Activated CD8-positive, alpha-beta memory T cell treated with anti-CD3 and anti-CD28 coated beads, Interleukin-2, amount 50 U/mL, for 4 hours (primary cell): Measurements from ENCODE around the gene IKZF1.

Source experiments
- DNase-seq: peaks from one replicate; pipeline ENCODE4 v3.0.0-alpha.2; 2020

IKZF1 gene

GRCh38 chr7:50379539-50379938 lies 75.0 kb downstream of the IKZF1 start:
- no peak for DNase-seq

DNA sequence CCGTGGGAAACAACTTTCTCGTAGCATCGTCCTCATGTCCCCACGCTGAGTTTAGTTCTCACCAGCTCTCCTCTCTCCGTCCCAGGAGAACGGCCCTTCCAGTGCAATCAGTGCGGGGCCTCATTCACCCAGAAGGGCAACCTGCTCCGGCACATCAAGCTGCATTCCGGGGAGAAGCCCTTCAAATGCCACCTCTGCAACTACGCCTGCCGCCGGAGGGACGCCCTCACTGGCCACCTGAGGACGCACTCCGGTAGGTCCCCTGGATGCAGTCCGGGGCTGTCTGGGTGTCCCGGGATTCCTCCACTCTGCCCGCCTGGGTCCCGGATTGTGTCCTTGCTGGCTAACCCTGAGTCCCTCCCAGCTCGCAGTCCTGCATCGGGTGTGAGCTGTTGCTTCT lies 77.9 kb downstream of the IKZF1 start:
- DNase-seq: no peak

GRCh38 chr7:50387351-50387750 lies 82.8 kb downstream of the IKZF1 start:
- no peak for DNase-seq

GRCh38 chr7:50389961-50390360 lies 85.4 kb downstream of the IKZF1 start:
- peak; percentile 42 for DNase-seq

DNA sequence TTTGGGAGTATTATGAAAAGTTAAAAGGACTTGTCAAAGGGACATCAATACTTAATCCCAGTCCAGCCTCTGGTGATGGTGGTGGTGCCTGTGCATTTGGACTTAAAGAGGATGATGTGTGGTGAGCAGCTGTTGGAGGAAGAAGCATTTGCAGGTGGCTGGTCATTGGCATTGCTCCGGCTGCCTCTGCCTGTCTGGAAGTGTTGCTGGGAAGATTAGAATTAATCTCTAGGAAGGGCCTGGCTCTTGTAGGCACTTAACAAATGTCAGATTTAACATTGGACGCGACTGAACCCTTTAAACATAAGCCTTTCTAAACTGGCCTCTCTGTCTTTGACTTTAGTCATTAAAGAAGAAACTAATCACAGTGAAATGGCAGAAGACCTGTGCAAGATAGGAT lies 86.9 kb downstream of the IKZF1 start:
- no peak for DNase-seq

DNA sequence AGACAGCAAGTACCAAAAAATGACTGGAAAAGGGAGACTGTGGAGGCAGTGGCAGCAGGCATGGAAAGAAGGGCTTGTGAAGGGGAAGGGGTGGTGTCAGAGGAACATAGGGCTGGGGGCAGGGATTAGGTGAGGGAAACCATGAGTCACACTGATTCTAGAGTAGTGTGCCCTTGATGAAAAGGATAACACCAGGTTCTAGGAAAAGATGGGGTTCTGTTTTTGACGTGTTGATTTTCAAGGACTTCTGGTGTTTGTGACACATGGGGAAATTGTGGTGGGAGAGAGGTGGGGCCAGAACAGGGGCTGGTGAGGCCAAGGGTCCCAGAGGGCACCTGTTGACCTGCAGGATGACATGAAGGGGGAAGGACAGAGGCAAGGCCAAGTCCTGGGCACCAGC lies 88.6 kb downstream of the IKZF1 start:
- DNase-seq: peak; percentile 56

- peak; percentile 50 for DNase-seq
These were observed 89.2 kb downstream of the IKZF1 start for GRCh38 chr7:50393547-50394252.

DNA sequence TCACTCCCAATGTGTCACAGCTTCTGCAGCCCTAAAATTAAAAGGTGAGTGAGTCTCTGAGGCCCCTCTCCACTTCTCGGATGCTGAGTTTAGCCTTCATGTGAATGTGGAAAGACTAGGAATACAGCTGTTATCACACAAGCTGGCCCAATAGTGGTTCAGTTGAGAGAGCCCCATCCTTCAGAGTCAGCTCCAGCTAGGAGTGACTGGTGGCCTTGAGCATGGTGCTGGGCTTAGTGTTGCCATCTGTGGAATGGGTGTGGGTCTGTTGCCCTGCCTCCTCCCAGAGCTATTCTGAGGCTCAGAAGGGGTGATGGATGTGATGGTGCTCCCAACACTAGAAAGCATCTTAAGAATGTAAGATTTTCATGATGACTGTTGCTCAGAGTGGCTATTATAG lies 89.8 kb downstream of the IKZF1 start:
- no peak for DNase-seq

DNA sequence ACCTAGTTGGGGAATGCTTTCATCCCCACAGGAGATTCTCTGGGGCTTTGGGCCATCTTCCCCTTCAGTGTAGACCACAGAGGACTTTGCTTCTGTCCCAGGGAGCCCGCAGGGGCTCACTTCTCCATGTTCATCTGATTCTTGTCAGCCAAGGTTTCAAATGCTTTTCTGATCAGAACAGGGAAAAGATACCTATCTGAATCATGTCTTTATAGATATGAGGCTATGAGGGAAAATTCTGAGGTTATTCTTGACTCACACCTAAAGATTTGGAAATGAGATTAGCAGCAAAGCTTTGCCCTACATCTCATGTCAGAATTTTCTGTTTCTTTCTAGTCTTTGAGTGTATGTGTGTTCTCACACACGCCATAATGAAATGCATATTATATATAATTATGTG lies 92.3 kb downstream of the IKZF1 start:
- no peak for DNase-seq

DNA sequence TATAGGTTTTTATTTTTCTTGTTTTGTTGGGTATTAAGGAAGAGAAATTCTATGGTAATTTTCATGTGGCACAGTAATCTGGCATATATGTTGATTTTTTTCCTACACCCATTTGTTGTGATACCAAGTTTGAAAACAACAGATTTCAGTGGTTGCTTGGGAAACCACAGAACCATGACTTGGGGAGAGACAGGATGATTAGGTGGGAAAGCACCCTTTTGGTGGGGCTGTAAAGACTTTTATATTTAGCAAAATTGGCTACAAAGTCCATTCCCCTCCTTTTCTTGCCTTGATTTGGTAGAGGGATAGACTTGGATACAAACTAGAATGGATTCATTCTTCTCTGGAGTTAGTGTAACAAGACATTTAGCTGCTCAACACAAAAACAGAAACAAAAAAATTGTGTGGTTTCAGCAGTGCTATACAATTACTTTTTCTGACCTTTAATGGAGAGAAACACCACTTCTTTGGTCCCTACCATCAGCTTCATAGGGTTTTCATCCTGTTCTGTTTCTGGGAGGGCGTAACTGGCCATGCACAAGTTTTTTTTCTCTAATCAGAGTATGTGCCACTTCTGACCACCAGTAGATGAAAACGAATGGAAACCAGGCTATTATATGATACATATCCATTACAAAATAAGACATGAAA lies 92.9 kb downstream of the IKZF1 start:
- DNase-seq: no peak

GRCh38 chr7:50397971-50398324 lies 93.4 kb downstream of the IKZF1 start:
- no peak for DNase-seq

GRCh38 chr7:50399206-50399605 lies 94.7 kb downstream of the IKZF1 start:
- DNase-seq: no peak

DNA sequence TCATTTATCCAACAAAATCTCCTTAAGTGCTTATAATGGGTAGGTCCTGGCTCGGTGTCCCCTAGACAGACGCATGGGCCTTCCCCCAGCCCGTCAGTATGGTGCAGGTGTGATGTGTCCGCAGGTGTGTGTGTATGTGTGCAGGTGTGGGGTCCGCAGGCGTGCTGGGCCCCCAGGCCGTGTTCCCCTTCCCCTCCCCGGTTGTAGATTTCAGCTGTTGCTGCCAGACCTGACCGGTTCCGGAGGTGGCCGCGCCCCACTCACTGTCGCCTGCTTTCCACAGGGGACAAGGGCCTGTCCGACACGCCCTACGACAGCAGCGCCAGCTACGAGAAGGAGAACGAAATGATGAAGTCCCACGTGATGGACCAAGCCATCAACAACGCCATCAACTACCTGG lies 95.1 kb downstream of the IKZF1 start:
- DNase-seq: no peak

GRCh38 chr7:50400114-50400513 lies 95.6 kb downstream of the IKZF1 start:
- no peak for DNase-seq

- DNase-seq: no peak
These were observed 99.9 kb downstream of the IKZF1 start for GRCh38 chr7:50404392-50404791.

DNA sequence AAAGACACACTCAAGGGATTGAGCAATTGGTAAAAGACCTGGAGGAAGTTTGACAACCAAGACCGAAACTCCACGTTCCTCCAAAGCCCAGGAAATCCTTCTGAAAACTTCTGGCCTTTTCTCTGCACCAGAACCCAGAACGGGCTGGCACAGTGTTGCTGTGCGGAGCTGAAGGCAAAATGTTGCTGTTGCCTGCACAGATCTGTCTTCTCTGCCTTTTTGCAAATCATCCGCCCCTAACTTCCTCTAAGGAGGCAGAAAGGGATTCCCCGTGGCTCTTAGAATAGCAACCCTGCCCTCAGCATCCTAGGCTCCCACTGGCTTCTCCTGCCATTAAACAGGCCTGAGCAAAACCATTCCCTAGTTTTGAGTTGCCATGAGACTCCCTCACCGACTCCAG lies 100.7 kb downstream of the IKZF1 start:
- DNase-seq: no peak

DNA sequence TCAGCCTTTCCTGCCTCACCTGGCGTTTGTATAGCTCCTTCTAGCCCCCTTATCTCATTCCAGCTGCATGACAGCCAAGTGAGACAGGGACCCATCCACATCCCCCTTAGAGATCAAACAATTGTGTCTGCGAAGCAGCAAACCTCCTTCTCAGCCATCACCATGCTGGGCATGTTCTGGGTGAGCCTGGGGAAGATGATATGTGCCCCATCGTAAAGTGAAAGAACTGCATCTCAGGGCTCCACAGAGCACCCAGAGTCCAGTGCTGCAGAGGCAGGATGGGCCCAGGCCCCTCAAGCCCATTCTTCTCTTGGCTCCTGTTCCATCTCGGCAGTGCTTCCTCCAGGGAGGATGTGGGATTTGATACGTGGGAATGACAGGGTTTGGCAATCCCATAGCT lies 102.4 kb downstream of the IKZF1 start:
- no peak for DNase-seq

DNA sequence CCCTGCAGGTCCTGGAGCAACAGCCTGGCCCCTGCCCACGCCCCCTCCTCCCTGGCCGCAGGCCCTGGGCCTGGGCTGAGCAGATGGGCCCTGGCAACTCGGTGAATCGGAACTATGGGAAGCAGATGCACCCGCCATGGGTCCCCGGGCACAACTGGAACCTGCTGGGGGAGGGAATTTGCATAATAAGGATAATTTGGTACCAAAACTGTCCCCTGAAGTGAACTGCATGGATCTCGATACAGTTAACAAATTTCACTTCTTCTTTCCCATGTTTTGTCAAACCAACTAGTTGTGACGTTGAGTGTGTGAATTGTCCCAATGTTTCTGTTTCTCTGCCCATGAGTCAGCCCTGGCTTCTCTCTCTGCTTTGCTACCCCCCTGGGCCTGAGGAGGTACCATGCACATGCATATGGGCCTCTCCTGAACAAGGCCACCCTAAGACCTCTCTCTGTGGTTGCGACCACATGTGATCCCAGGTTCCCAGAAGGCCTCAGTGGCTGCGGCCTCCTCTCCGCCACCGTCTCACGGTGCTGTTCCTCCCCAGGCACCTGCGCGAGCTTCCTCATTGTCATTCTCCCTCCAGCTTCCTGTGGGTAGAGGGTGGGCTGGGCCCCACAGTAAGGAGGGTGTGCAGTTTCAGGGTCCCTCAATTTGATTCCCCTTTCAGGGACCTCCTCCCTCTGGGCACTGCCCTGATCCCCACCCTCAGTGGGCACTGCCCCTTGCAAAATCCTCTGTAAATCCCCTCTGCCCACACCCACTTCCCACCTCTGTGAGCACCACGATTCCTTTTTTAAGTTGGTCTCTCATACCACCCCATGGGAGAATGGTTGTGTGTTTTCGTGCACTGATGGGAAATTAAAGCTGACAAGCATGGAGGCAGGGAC lies 105.6 kb downstream of the IKZF1 start:
- no peak for DNase-seq

DNA sequence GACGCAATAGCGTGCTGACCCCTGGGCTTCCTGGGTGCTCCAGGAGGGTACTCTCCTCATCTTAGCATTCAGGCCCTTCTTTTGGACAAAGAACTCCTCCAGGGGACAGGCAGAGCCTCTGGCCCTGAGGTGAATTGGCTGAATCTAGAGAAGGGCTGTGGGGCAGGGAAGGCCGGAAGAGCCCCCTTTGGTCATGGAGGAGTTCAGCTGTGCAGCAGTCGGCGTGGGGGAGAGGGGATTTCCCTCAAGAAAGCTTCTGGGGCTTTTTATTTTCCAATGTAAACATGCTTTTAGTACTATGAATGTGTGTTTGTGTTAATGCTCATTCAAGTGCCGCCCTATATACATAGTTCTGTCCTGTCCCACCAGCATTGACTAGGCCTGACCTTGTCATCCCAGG lies 106.8 kb downstream of the IKZF1 start:
- no peak for DNase-seq

- no peak for DNase-seq
These were observed 108.5 kb downstream of the IKZF1 start for GRCh38 chr7:50412973-50413372.

DNA sequence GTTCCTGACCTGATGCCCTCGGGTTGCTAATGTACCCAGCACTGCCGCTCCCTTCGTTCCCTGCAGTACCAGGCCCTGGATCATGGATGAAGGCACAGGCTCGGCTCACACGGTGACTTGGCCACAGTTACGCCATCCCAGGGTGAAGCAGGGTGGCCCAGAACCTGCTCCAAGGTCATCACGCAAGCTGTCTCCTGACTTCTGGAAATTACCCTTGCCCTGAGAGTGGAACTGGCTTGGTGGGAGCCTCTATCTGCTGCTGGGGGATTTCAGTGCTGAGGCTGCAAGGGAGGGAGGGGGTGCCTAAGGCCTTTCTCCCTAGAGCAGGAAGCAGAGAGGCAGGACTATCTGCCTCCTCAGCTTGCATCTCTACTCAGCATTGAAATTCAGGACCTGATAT lies 109.0 kb downstream of the IKZF1 start:
- DNase-seq: no peak

DNA sequence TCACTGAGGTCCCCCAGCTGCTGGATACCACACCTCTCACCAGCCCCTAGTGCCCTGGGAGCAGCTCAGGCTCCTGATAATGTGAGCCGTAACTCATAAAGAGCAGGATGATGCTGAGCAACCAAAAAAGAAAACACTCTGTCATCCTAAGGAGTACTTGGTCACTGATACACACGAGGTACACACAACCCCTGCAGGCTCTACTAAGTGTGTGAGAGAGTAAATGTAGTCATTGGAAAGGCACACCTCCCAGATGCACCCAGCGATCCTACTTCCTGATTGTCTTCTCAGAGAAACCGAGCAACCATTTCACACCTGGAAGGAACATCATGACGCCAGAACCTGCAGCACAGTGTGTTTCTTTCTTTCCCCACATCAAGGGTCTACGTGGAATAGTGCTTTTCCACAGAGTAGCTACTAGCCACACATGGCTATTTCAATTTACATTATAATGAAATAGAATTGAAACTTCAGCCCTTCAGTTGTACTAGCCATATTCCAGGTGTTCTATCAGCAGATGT lies 111.4 kb downstream of the IKZF1 start:
- no peak for DNase-seq

DNA sequence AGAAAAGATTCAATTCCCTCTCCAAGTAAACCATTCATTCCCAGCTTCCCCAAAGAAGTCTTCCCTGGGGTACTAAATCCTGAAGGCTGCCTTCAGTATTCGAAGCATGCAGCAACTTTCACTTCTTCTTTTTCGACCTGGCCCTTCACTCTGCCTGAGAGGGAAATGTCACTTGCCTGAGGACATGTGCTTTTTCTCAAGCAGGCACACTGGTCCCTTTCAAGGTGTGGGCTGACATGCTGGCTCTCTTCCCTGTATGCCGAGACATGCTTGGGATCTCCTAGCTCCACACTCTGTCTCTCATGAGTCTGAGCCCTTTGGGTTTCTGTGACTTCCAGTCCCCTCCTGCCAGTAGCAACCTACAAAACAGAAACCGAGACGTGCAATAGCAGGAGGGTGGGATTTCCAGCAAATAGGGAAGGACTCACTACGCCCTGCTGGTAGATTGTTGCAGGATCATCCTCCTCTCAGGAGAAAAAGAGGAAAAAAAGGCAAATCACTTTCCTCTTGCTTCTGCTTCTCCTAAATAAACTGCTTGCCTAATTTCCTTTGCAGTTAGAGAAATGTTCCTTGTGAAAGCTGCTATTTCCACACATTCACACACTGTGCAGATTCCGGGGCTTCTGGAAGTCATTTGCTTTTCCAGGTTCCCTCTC lies 112.1 kb downstream of the IKZF1 start:
- DNase-seq: no peak
